GM18909 (cell line): ENCODE results near the gene COL9A1.

Source experiments
- ATAC-seq: cut with Tn5 transposase; IDR thresholded peaks from one replicate; pipeline ENCODE4 v1.9.1; 2021; ENCODE audit warnings: mild to moderate bottlenecking; ENCODE audit not compliant: unreplicated experiment, poor library complexity

Gene COL9A1

DNA sequence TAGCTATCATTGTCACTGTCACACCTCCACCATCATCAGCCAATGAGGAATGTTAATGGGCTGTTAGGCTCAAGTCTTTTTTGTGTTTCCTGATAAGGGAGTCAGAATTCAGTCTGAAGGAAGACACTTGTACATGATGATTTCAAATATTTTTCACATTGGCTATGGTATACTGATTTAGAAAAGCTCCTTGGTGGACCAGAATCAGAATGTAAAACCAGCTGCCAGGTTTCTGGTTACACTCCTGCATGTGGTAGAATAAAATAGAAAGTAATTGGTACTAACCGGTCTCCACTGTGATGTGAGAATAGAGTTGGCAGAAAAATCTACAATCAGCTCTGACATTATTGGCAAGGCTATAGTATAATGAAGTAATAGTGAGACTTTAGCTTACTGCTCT lies 10.7 kb downstream of the COL9A1 start:
- no peak for ATAC-seq

DNA sequence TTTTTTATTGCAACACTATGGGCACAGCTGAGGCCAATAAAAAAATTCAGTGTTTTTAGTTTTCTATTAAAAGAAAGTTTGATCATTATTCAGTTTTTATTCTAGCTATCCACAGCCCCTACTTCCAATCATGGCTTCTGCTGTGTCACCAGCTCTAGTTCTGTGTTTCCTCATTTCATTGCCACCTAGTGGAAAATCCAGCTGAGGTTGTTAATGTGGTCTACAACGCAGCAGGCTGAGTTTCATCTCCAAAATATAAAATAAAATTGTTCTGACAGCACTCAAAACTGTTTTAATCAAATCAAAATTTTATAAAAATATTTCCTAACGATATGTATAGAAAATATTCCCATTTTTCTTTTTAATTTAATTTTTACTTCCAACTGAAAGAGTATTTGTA lies 13.6 kb downstream of the COL9A1 start:
- no peak for ATAC-seq

DNA sequence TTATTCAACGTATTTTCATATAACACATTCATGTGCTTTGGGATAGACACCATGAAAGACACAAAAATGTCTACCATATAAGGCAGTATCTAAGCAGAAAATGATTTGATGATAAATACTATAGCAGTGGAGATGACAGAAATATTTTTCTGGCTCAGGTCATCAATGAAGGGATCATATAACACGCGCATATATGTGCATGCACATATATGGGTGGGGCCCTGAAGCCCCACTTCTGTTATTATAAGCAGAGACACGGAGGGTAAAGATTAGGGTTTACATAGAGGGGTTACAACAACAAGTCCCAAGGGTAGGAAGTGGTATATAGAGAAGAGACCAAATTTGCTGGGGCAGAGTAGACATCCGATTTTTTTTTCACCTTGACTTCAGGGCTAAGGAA lies 16.0 kb downstream of the COL9A1 start:
- no peak for ATAC-seq

DNA sequence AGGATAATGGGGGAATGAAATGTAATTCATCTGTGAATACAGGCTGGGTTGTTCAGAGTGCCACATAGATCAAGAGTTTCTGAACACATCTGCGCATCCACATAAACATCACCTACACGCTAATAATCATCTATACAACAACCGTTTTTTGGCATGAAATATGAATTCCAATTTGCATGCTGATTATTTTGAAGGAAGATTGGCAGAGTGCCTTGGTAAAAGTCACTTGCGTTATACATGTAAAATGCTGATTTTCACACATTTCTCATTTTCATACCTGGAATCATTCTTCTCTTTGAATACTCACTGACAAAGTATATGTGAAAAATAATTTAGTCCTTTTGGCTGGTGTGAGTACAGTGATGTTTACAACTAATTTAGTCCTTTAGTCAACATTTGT lies 17.7 kb downstream of the COL9A1 start:
- ATAC-seq: no peak

DNA sequence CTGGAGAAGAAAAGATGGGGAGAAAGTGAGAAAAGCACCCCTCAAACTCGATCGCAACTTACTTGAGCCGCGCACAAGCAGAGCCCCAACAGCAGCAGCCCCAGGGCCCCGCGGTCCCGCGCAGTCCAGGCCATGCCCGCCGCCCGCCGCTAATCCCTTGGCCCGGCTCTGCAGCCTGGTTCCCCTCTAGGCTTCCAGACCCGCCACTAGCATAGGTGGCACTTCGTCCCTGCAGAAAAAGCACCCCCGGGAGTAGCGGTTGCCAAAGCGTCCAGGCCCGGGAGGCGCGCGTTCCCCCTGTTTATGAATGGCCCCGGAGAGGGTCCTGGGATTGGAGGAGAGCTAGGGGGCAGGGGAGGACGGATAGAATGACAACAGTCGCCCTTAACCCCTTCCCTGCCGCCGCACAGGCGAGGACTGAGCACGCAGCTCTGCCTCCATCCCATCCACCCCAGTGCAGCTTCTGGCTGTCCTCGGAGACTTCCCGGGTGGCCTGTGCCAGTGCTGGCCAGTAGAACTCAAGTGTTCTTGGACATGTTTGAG lies 19.9 kb downstream of the COL9A1 start:
- no peak for ATAC-seq

DNA sequence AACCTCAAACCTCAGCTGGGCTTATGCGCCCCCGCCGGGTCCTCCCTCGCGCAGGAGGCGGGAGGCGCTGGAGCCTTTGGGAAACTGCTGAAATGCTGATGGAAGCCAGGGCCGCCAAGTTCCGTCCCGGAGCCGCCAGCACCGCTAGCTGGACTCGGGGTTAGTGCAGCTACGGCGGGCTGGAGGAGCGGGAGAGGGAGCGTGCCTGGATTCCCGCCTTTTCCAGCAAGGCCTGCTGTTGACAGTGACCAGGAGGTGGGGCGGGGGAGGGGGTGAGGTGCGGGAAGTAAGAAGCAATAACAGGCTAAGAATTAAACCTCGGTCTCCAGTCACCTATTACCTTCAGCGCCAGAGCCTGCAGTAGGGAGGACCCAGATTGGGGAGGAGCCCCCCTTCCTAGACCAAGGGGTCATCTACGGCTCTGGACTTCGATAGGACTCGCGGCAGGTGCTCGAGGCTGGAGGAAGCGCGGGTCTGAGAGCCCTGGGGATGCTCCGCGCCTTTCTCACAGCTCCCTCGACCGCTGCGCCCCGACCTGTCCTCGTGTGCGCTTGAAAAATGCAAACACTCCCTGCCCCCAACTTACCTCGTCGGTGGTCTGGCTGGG lies 20.5 kb downstream of the COL9A1 start:
- ATAC-seq: no peak

DNA sequence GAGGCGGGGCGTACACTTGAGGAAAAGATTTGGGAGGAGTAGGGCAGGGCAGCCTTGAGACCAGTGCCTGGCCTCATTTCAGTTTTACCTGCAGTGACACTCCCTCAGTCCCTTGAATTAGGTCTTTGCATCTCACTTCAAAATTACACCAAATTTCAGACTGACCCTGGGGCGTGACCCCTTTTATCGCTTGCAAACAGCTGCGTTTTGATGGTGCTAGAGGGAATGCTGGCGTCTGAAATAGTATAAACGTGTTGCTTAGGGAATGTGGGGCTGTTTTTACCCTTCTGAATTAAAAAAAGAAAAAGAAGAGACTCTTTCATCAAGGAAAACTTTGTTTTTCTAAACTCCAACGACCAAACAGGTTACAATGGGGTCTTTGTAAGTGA lies 21.0 kb downstream of the COL9A1 start:
- ATAC-seq: no peak

DNA sequence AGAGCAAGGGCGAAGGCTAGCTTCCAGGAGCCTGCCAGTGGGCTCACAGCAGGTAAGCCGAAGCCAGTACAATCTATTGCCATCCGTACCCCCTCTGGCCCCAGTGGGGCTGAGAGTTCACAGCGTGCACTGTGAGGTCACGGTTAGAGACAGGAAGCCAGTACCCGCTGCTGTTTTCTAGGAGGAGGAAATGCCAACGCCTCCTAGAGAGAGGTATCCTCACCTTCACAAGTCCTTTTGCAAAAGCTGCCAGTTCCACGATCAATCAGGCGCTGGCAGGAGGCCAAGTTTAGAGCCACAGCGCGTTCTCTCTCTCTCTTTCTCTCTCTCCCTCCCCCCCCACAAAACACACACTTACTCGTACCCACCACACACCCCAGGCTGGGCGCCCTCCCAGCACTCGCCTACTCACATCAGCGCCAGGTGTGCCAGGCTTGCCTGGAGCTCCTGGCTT lies 22.5 kb downstream of the COL9A1 start:
- ATAC-seq: no peak

DNA sequence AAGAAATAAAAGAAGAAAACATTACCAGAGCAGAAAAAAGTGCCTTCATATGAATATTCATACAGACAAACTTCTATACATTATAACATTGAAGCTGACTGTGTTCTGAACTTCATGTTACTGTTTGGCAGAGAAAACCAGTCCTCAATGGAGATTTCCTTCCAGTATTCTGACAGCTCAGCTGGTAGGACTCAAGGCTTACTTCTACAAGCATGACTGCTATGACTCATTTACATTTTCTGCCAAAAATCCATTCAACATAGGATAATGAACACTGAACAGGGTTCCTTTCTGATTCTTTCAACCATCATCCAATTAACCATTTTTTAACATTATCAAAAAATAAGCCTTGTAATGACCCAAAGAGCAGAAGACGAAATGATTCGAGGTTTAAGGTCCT lies 25.4 kb downstream of the COL9A1 start:
- no peak for ATAC-seq

DNA sequence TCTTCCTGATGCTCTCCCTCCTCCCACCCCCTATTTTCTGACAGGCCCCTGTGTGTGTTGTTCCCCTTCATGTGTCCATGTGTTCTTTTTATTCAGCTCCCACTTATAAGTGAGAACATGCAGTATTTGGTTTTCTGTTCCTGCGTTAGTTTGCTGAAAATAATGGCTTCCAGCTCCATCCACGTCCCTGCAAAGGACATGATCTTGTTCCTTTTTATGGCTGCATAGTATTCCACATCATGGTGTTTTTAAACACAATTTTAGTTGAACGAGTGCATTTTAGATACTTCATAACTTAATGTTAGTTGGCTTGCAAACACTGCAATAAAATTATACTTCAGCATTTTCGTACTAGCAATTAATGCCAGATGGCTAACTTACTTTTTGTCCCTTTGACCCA lies 28.5 kb downstream of the COL9A1 start:
- ATAC-seq: no peak

DNA sequence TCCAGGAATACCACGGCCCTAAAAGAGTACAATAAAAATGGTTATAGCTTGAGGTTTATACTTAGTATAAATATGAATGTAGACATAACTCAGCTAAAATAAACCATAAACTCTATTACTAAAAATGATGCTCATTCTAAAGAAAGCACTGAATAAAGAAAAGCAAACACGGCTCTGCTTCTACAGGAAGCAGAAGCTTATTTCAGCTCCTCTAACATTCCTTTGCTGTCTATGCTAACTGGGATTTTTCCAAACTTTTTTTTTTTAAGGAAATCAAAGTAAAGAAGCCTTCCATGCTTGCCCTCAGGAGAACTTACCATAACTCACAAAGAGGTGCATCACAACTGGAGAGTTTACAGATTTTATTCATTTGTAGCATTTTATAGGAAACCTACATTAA lies 30.8 kb downstream of the COL9A1 start:
- no peak for ATAC-seq

DNA sequence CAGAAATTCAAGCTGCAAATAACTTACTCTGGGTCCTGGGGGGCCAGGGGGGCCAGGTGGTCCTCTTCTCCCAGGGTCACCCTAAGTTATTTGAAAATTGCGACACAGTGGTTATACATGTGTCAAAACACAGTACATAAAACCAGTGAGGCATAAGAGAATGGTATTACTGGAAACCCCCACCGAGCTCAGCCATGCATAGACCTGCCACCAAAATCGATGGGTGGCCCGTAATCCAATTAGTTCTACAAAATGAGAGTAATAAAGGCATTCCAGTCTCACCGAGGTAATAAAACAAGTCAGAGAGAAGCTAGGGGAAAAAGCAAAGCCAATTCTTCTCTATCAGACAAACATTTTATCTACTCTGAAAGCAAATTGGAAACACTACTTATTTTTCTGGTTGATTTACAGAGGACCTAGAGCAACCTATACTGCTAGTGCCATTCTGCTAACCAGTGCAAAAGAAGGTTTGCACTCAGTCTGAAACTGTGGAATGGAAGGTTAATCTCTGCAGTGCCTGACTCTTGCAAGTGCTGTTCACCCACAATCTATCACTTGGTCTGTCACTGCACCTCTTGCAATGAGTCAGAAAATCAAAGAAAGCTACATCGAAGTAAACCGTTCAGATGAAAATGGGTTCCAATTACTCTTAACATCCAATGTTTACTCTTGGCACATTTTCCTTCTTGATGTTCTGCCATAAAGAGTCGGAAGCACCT lies 32.4 kb downstream of the COL9A1 start:
- ATAC-seq: no peak

DNA sequence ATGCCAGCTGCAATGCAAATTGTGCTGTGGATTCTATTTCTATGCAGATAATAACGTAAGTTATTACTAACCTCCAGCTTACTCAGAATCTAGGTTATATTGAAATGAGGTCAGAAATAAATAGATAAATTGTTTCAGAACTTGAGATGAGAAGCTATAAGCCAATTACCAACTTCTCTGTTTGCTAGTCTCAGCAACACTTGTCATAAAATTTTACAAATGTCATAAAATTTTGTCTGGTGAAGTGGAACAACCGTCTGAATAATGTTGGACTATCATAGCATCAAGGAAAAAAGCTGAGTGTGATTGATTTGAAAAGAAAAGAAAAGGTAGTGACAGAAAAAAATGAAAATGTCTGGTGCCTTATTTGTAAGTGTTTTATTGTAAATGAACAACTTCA lies 36.7 kb downstream of the COL9A1 start:
- no peak for ATAC-seq

DNA sequence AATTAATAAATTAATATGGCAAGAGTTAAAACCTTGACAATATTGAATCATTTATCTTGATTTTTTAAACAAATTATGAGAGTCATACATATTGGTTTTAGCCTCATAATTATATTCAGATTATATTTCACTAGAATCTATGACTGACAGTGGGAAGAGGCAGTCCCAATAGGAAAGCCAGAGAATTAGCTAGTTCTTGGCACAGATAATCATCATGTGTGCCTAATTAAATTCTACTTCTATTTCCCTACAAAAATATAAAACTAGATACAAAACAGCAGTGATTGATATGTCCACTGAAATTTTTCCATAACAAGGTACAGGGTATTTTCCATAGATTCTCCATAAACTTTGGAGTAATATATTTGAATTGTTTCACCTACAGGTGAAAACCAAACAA lies 38.6 kb downstream of the COL9A1 start:
- ATAC-seq: no peak

DNA sequence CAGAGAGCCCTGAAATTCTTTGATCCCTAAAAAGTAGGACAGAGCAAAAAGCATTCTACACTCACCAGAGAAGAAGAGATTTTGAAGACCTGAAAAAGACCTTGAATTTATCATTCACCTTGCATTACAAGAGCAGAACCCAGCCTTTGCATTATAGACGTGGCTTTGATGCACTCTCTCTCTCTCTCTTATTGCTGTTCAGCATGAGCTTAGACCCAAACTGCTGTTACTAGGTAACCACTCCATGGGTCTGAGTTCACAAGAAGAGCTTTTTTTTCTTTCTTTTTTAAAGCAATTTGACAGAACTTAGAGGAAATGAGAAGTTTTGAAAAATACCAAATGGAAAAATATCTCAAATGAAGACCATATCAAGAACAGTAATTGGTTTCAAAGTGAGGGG lies 44.4 kb downstream of the COL9A1 start:
- no peak for ATAC-seq

DNA sequence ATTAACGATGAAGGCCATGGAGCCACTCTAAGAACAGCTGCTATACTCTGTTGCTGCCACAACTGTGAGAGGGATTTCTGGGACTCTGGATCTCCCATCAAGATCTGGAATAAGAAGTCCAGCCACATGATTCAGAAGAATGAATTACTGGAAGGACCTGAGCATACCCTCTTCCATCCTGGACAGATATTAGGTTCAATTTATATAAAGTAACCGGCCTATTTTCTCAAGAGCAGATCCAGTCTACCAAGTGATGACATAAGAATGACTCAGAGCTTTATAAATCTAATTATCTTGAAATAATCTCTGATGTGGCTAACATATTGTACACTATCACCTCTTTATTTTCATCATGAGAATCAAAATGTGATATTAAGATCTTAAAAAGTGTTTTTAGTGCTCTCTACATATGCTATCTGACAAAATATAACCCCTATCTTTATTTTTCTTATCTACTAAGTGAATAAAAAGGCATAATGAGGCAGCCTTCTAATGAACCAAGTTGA lies 45.1 kb downstream of the COL9A1 start:
- no peak for ATAC-seq

DNA sequence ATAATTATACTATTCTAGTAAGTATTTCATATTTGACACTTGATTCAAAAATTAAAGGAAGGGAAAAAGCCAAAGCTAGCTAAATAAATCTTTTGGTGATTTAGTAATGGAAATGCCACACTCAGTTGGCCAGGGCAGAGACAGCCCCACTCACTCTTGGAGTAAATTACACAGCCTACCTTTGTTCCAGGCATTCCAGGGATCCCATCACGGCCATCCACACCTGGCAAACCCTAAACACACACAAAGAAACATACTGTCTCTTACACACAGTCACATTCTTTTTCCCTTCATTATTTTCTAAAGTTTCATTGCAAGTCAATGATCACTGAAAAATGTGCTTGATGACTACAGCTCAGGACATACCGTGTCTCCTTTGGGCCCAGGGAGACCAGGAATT lies 48.1 kb downstream of the COL9A1 start:
- ATAC-seq: no peak

DNA sequence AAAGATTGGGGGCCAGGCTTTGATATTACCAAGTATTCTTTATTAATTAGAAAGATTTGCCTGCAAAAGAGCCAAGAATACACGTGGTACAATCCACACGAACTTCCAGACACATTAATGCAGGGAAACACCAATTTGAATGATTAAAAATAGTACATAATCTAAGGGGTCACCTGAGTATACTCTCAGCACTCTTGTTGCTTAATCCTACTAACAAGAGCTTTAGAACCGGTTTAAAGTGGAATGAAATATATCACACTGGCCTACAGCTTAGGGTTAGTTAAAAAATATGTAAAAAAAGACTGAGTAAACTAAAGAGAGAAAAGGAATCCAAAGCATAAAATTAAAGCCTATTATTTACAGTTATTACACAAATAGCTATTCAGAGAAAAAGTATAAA lies 49.0 kb downstream of the COL9A1 start:
- ATAC-seq: no peak

DNA sequence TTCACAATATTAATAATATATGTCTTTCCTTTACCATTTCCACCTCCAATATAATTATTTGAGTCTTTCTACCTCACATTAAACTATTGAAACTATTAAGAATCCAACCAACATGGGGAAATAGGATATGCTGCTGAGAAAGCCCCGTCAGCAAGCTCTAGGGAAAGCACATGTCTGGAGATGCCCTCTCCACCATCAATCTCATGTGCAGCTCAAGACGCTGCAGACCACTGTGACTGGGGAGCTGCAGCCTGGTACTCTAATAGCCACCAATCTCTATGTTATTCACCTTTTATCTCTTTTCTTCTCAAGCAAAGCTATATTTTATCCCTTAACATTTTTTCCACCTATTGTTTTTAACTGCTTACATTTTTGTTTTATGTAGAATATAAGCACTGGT lies 50.3 kb downstream of the COL9A1 start:
- no peak for ATAC-seq

DNA sequence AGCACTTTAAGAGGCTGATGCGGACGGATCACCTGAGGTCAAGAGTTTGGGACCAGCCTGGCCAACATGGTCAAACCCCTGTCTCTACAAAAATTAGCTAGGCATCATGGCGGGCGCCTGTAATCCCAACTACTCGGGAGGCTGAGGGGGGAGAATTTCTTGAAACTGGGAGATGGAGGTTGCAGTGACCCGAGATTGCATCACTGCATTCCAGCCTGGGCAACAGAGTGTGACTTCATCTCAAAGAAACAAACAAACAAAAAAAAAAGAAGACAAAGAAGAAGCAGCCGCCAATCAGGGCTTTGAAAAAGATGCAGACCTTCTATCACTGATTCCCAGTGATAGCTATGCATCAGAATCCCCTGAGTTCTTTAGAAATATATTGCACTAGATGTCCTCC lies 56.8 kb downstream of the COL9A1 start:
- ATAC-seq: no peak

DNA sequence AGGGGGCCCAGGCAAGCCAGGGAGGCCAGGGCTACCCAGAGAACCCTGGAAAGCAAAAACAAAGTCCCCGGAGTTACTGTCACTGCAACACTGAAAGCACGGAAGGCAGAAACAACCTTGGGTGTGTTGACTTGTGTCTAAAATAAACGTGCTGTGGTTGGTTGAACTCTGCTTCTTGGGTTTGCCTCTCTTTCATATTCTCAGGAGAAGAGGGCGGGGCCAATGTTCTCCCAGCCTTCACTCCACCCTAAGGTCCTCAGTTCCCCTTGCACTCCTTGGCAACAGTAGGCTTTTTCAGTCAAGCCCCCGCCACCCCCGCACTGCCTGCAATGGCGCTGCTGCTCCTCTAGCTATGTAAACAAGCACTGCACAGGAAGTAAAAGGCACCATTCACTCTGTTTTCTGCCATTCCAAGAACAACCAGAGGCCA lies 60.9 kb downstream of the COL9A1 start:
- ATAC-seq: no peak

DNA sequence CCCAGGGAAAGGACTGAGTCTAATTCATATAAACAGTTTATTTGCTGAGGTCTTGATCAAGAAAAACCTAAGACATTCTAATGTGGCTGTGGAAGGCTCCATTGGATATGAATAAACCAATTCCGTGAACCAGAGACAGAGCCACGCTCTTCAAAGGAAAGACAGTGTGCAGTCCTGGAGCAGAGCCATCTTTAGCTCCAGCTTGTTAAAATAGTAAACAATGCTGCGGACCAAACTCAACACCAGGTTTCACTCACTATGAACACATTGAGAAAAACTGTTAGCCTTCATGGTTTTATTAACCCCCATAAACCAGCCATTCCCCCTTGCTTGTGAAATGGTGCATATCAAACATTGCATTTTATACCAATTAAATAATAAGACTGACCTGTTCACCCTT lies 61.9 kb downstream of the COL9A1 start:
- ATAC-seq: no peak
